MG63 (cell line): ENCODE measurements around the gene SNAP23. TPM values are rescaled to one million over a fixed set of nuclear protein-coding genes. Genes with fewer than 3 reads are reported as not detected.

Experiments used
- total RNA-seq: library from RNA; depleted of rRNA; stranded (reverse); fragments of >200 nt; shearing (Covaris generic); gene quantifications from 2 replicates; pipeline ENCODE4 v1.2.3, GENCODE V29; 2014; ENCODE audit warnings: low replicate concordance; rRNA removed

The SNAP23 gene
- total RNA-seq, 1 experiment from 2014 or later, result 52.1 TPM

Other genes with a start within 250 kb of the SNAP23 start
- 2.1 and 7.4 TPM in 2 replicates for gene GANC, start 222.4 kb upstream of the SNAP23 start, total RNA-seq
- gene TMEM87A, start 222.2 kb upstream of the SNAP23 start, total RNA-seq, result 35.9 and 50.4 TPM in 2 replicates
- not detected in 2 replicates for gene CAPN3, start 136.1 kb upstream of the SNAP23 start, total RNA-seq
- 22.6 and 26.7 TPM in 2 replicates for gene ZNF106, start 4.5 kb upstream of the SNAP23 start, total RNA-seq
- gene LRRC57, start 53.2 kb downstream of the SNAP23 start, total RNA-seq, result 5.8 and 6.1 TPM in 2 replicates
- gene HAUS2, start 53.2 kb downstream of the SNAP23 start, total RNA-seq, result 17.1 and 20.0 TPM in 2 replicates
- gene STARD9, start 80.0 kb downstream of the SNAP23 start, total RNA-seq, result 0.10 and 0.47 TPM in 2 replicates
- gene CDAN1, start 241.5 kb downstream of the SNAP23 start, total RNA-seq, result 7.9 and 9.5 TPM in 2 replicates